HG02623 (cell line): ENCODE results near the gene TBC1D9.

Experiments used
- ATAC-seq: cut with Tn5 transposase; IDR thresholded peaks from one replicate; pipeline ENCODE4 v1.9.1; 2021; ENCODE audit warnings: moderate library complexity; ENCODE audit not compliant: unreplicated experiment

The TBC1D9 gene

DNA sequence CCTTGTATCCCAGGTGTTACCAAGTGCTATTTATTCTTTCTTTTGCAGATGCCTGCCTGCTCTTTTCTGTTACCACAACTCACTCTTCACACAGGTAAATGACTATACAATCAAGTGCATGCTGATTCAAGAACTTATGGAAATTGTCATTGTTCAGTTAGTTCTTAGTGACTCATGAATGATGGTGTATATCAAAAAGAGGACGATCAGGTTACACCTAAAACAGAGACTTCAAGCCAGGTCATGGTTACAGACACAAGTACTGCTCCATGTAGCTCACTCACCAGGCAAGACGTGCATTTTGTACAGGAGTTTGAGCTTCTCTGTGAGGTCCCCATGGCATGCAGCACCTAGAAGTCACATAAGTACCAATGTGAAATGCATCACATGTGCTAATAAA is 128.2 kb downstream of the TBC1D9 start:
- no peak for ATAC-seq

DNA sequence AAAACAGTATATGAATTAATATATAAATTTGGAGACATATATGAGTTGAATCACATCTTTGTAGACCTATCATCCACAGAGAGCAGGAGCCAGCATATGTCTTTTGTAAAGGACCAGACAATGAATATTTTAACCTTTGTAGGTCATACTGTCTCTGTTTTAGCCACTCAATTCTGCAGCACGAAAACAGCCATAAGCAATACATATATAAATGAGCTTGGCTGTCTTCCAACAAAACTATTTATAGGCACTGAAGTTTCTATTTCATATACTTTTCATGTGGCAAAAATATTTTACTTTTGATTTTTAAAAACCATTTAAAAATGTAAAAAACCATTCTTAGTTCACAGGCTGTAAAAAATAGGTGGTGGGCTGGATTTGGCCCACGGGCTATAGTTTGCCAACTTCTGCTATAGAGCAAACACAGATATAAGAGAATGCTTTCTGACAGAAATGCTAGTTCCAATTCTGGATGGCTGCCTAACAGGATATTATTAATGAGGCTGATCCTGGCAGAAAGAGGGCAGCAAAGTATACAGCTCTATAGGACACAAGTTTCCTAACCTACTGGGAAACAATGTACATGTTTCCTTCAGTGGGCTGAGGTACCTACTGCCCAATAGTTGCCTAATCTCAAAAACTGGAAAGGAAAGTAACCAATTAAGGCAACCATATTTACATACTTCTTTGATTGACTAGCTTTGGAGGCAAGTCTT is 129.4 kb downstream of the TBC1D9 start:
- ATAC-seq, result no peak

- ATAC-seq, result no peak
These were observed 133.7 kb downstream of the TBC1D9 start for GRCh38 chr4:140622333-140622958.

DNA sequence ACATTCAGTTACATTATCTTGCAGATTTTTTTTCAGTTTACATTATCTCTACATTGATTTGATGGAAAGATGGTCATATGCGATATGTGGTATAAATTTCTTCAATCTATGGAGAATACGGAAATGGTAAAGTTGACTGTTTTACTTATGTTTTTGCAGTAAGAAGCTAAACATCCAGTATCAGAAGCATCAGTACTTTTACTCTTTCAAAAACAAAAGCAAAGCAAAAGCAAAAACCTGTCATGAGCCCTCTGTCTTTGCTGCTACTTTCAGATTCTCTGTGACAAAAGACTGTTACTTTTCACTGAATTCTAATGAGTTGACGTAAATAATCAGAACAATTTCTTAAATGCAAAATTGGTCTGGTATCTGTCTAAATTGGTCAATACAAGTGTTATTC is 135.0 kb downstream of the TBC1D9 start:
- no peak for ATAC-seq

GRCh38 chr4:140617499-140618248 is 138.5 kb downstream of the TBC1D9 start:
- ATAC-seq, result no peak

- ATAC-seq, result no peak
These were observed 140.7 kb downstream of the TBC1D9 start for GRCh38 chr4:140615451-140615850.

DNA sequence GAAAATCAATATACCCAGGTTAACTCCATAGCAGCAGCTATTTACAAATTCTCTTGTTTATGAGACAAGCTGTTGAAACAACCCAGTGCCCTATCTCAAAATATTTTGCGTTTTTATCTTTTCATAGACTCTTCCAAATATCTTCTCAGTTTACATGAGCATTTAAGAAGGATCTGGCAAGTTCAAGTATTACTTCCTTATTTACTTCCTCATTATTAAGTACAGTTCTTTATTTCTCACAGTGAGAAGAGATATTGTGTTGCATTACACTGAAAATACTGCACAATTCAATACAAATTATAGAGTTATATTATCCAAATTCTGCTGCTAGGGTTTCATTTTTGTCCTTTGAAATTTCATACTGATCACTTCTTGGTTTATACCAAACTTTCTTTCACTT is 143.8 kb downstream of the TBC1D9 start:
- no peak for ATAC-seq

- no peak for ATAC-seq
These were observed 144.3 kb downstream of the TBC1D9 start for GRCh38 chr4:140611854-140612253.

DNA sequence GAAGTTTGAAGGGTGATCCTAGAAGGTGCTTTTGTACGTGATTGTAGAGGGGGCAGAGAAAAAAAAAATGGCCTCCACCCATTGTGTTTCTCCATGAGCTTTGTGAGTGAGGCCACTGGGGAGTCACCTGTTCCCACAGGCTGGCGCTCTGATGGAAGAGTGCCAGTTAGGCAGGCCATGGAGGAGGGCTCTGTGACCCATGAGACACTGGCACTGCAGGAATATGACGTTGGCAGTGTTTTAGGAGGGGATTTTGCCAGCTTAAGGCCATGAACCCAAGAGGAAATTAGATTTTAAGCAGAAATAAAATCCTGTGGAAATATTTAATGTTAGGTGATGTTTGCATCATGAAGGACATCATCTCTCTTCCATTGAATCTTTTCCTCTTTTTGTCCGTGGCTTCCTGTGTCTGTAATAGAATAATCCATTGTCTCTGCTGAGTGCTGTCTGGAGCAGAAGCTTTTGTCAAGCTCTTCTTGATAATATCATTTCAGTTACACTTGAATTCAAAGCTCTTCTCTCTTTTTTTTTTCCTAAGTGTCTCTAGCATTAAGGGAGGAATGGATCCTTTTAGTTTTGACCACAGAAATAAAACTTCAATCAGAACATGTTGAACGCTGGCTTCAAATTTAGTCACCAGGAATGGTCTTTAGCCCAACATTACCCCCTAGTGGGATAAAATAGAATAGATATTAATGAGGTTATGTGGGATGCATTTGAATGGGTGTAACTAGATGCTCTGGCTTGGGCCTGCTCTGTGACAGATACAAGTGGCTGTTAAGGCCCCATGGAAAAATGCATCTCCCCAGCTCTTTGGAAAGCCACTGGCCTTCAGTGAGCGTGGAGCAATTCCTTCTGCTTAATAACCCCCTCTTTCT is 146.4 kb downstream of the TBC1D9 start:
- ATAC-seq, result no peak

- no peak for ATAC-seq
These were observed 148.3 kb downstream of the TBC1D9 start for GRCh38 chr4:140607852-140608251.

DNA sequence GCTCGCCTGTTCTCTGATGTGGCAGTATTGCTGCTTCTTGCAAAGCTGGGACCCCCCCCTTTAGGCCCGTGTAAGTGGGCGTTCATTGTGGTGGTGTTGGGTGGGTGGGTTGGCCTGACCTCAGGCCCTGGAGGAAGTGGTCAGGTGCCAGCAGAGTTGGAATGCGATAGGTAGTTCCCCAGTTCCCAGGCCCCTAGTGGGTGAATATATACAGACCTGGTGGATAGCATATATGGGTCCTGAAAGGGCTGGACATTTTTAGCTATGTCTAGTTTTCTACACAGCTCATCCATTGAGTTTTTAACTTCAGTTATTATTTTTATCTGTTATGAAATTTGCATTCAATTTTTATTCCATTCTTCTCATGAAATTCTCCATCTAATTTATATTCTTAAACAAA is 151.6 kb downstream of the TBC1D9 start:
- no peak for ATAC-seq

GRCh38 chr4:140603286-140603685 is 152.9 kb downstream of the TBC1D9 start:
- no peak for ATAC-seq

DNA sequence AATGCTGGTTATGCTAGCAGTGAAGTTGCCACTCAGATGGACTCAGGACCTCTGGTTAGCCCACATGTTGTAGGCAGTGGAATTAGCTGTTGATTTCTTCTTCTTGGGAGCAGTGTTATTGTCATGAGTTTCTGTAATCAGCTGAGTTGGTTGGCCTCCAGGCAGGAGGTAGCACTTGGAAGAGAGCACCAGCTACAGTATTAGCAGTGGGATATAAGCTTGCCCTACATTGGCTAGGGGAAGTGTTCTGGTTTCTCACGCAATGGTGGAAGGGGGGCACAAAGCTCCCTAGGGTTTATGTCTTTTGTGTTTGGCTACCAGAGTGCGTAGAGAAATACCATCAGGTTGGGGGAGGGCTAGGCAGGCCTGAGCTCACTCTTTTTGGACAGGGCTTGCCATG is 153.5 kb downstream of the TBC1D9 start:
- no peak for ATAC-seq

- ATAC-seq, result no peak
These were observed 155.8 kb downstream of the TBC1D9 start for GRCh38 chr4:140600408-140600807.

DNA sequence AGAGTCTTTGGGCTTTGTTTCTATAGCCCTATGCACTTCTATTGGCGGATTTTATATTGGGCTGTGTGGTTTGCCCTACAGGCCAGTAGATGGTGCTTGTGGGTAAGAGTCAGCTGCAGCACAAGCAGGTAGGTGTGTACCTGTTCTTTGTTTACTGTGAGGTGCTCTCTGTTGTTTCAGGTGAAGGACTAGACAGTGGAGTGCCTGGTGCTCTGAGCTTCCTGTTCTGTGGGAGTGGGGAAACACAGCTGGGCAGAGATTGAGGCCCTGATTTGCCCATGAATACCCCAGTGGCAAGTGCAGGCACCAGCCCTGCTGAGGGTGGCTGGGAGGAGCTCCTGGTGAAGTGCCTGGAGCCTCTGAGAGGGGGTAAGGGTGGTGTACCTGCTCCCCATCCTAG is 161.1 kb downstream of the TBC1D9 start:
- ATAC-seq, result no peak

DNA sequence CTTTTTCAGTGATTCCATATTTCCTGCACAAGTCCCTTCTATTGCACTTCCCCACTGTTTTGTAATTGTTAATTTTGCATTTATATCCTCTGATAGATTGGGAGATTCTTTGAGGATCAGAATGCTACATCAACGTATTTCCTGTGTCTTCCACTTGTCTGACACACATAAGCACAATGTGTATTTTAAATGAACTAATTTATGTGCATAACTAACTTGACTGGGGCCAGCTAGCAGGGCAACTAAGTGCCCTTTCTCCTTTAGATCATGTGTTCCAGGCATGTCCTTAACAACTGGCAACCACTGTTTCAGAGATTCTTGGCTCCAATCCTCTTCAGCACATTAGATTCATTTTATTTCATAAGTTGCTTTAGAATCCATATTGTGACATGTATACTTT is 171.7 kb downstream of the TBC1D9 start:
- ATAC-seq, result no peak

GRCh38 chr4:140581078-140581477 is 175.1 kb downstream of the TBC1D9 start:
- no peak for ATAC-seq

GRCh38 chr4:140579278-140579677 is 176.9 kb downstream of the TBC1D9 start:
- no peak for ATAC-seq

DNA sequence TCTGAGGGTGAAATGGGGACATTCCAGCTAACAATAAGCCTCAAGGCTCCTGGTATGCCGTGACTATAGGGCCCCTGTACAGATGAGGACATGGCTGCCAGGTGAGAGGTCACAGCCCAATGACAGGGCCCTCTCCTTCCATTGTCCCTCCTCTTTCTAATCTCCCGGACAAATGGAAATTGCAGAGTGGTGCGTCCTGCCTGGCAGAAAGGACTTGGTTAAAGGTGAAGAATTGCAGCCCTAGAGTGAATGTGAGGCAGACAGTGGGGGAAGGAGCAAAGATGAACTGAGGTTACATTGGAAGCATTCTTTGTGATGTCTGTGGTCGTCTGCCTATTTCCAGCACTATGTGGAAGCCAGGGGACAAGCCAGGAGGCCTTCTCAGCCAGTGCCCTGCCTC is 180.7 kb downstream of the TBC1D9 start:
- ATAC-seq, result no peak

GRCh38 chr4:140571620-140572019 is 184.6 kb downstream of the TBC1D9 start:
- ATAC-seq, result no peak
